Measurements from ENCODE around the gene ANTXR2.

Gene ANTXR2

DNA sequence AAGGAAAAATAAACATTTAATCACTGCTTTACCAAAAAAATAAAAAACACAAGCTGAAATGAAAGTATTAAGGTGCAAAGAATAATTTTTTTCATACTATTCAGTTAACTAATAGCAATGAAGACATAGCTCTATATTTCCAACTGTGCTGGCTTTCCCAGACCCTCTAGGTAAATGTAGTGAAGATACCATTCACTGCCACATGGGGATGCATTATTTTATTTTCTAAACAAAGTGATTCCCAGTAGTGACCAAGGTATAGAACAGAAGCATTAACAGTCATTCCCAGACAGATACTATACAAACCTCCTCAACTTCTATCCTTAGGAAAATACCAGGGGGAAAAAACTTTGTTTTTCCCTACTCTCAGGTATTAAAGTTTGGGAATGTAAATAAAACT, 39.4 kb downstream of the ANTXR2 start:
- DNase-seq (ENCODE audit: low read depth in 2 of 2): no peak
- H3K4me3 ChIP-seq (replicated peaks in 1 of 2; ENCODE audit: low read depth in 2 of 2, low read length in 2 of 2): no peak overlapping the region
- TF ChIP-seq, protein P1, sequence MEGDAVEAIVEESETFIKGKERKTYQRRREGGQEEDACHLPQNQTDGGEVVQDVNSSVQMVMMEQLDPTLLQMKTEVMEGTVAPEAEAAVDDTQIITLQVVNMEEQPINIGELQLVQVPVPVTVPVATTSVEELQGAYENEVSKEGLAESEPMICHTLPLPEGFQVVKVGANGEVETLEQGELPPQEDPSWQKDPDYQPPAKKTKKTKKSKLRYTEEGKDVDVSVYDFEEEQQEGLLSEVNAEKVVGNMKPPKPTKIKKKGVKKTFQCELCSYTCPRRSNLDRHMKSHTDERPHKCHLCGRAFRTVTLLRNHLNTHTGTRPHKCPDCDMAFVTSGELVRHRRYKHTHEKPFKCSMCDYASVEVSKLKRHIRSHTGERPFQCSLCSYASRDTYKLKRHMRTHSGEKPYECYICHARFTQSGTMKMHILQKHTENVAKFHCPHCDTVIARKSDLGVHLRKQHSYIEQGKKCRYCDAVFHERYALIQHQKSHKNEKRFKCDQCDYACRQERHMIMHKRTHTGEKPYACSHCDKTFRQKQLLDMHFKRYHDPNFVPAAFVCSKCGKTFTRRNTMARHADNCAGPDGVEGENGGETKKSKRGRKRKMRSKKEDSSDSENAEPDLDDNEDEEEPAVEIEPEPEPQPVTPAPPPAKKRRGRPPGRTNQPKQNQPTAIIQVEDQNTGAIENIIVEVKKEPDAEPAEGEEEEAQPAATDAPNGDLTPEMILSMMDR (IDR thresholded peaks at IDR 0.05; ENCODE audit: low read depth, low read length): no peak

- no peak for DNase-seq (ENCODE audit: low read depth in 2 of 2)
- no peak overlapping the region for H3K4me3 ChIP-seq (replicated peaks in 1 of 2; ENCODE audit: low read depth in 2 of 2, low read length in 2 of 2)
- TF ChIP-seq, protein P1 (IDR thresholded peaks at IDR 0.05; ENCODE audit: low read depth, low read length): no peak
Observed at GRCh38 chr4:80029364-80029763, 43.7 kb downstream of the ANTXR2 start.

- H3K4me3 ChIP-seq (replicated peaks in 1 of 2; ENCODE audit: low read depth in 2 of 2, low read length in 2 of 2): no peak overlapping the region
- TF ChIP-seq, protein P1 (IDR thresholded peaks at IDR 0.05; ENCODE audit: low read depth, low read length): no peak
- no peak for DNase-seq (ENCODE audit: low read depth in 2 of 2)
Observed at GRCh38 chr4:80027611-80028010, 45.4 kb downstream of the ANTXR2 start.

DNA sequence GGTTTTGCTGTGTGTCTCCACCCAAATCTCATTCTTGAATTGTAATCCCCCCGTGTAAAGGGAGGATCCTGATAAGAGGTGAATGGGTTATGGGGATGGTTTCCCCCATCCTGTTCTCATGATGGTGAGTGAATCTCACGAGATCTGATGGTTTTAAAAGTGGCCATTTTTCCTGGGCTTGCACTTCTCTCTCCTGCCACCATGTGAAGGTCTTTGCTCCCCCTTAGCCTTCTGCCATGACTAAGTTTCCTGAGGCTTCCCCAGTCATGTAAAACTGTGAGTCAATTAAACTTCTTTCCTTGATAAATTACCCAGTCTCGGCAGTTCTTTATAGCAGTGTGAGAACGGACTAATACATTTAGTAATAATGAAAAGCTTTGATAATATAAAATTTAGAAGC, 46.9 kb downstream of the ANTXR2 start:
- TF ChIP-seq, protein P1 (IDR thresholded peaks at IDR 0.05; ENCODE audit: low read depth, low read length): no peak
- no peak for DNase-seq (ENCODE audit: low read depth in 2 of 2)
- no peak overlapping the region for H3K4me3 ChIP-seq (replicated peaks in 1 of 2; ENCODE audit: low read depth in 2 of 2, low read length in 2 of 2)

GRCh38 chr4:80024335-80024734, 48.7 kb downstream of the ANTXR2 start:
- no peak for DNase-seq (ENCODE audit: low read depth in 2 of 2)
- no peak overlapping the region for H3K4me3 ChIP-seq (replicated peaks in 1 of 2; ENCODE audit: low read depth in 2 of 2, low read length in 2 of 2)
- TF ChIP-seq, protein P1 (IDR thresholded peaks at IDR 0.05; ENCODE audit: low read depth, low read length): no peak

- TF ChIP-seq, protein P1 (IDR thresholded peaks at IDR 0.05; ENCODE audit: low read depth, low read length): no peak
- DNase-seq (ENCODE audit: low read depth in 2 of 2): no peak
- H3K4me3 ChIP-seq (replicated peaks in 1 of 2; ENCODE audit: low read depth in 2 of 2, low read length in 2 of 2): no peak overlapping the region
Observed at GRCh38 chr4:80022282-80022681, 50.7 kb downstream of the ANTXR2 start.

- TF ChIP-seq, protein P1 (IDR thresholded peaks at IDR 0.05; ENCODE audit: low read depth, low read length): no peak
- no peak overlapping the region for H3K4me3 ChIP-seq (replicated peaks in 1 of 2; ENCODE audit: low read depth in 2 of 2, low read length in 2 of 2)
- peak; percentile 72 to 93 for DNase-seq (ENCODE audit: low read depth in 2 of 2)
Observed at GRCh38 chr4:80017125-80017854, 55.7 kb downstream of the ANTXR2 start.

Measured in cardiac fibroblast (primary cell).